Adrenal gland (tissue), 12 donors: Measurements from ENCODE around the gene FAM118B. TPM values are rescaled to one million over a fixed set of nuclear protein-coding genes. Genes with fewer than 3 reads are reported as not detected.
"Not testable (repeated sequence)": the region's sequence is repeated elsewhere in the genome, so short reads cannot be mapped to it uniquely, and the experiment has no call there.

ENCODE experiments used
- DNase-seq, 7 donors: peaks; one replicate each; pipeline ENCODE4 v3.0.0-alpha.2; 2019 to 2020
- H3K27ac ChIP-seq, 5 donors: fragments of 200-600 bp; sonication (generic) in 4 of 5; 1 replicate in 3 of 5; 2 replicates in 2 of 5; pipeline versions ENCODE4 v1.5.1 to v1.8.0; 2016 to 2020; ENCODE audit warnings: mild to moderate bottlenecking in 1 of 5
- H3K27me3 ChIP-seq: fragments of 200-600 bp; 2 replicates; pipeline ENCODE4 v1.8.0; 2021
- H3K36me3 ChIP-seq, 2 donors: fragments of 200-600 bp; replicated peaks in 1 of 2; 1 replicate in 1 of 2; 2 replicates in 1 of 2; pipeline versions ENCODE4 v1.5.1 to v1.8.0; 2018 to 2022
- H3K4me1 ChIP-seq, 2 donors: fragments of 200-600 bp; replicated peaks in 1 of 2; 1 replicate in 1 of 2; 2 replicates in 1 of 2; pipeline versions ENCODE4 v1.5.1 to v1.8.0; 2018 to 2021
- H3K4me3 ChIP-seq, 4 donors: fragments of 200-600 bp; sonication (generic) in 3 of 4; one replicate each; pipeline ENCODE4 v1.5.1; 2016 to 2018
- H3K9me3 ChIP-seq, 3 donors: fragments of 200-600 bp; sonication (generic) in 1 of 3; replicated peaks in 1 of 3; 1 replicate in 2 of 3; 2 replicates in 1 of 3; pipeline versions ENCODE4 v1.5.1 to v1.8.0; 2016 to 2021
- POLR2A ChIP-seq, 2 donors: fragments of 450-650 bp; IDR thresholded peaks; one replicate each; pipeline ENCODE4 v1.6.1; 2017; ENCODE audit warnings: antibody characterized with exemption in 2 of 2, mild to moderate bottlenecking in 2 of 2, moderate library complexity in 1 of 2
- WGBS, 4 donors: extraction: QIAGEN DNeasy Blood & Tissue Kit in 2 of 4; methylation state at CpG; one replicate each; pipeline versions ENCODE4 v1.1.5 to v1.1.7; 2013 to 2017; 5-methylcytosine and 5-hydroxymethylcytosine counted together
- intact Hi-C, 2 donors: fragments of 100-400 bp; cut with DNase I; formaldehyde crosslinking; loops; one replicate each; pipeline versions ENCODE4 v1.14.1 to v1.15.0; 2022 to 2023
- polyA plus RNA-seq, 3 donors: library from polyadenylated mRNA; stranded (reverse); fragments of 200-250 nt in 2 of 3; fragments of 350-450 nt in 1 of 3; fragmentation: Illumina TruSeq in 1 of 3; extraction: RNeasy Lipid Tissue Mini Kit (QIAGEN cat#74804) in 1 of 3; gene quantifications; one replicate each; pipeline ENCODE4 v1.2.3, GENCODE V29; 2013 to 2014
- total RNA-seq, 9 donors: library from RNA; depleted of rRNA in 4 of 9; stranded (reverse); fragments of >200 nt in 4 of 9; fragments of 120-200 nt in 1 of 9; fragmentation: NEBNext Ultra II Directional in 1 of 9; extraction: Animal tissue kit (Norgen Biotek cat#: 25700) in 1 of 9; gene quantifications; one replicate each; pipeline versions ENCODE4 v1.1.0 to v1.2.4, GENCODE V29; 2013 to 2023
- TF ChIP-seq, protein P1 (sequence below), 6 experiments: fragments of 450-650 bp in 4 of 6; fragments of 200-600 bp in 2 of 6; sonication (generic) in 1 of 6; IDR thresholded peaks; 1 replicate in 5 of 6; 2 replicates in 1 of 6; pipeline versions ENCODE4 v1.5.1 to v1.8.0; 2016 to 2021; ENCODE audit warnings: antibody characterized with exemption in 6 of 6, mild to moderate bottlenecking in 2 of 6, moderate library complexity in 1 of 6
- donor health status: healthy with polysubstance abuse.
- donor health status: Bipolar disorder and iron deficiency.
- donor health status: DM: yes; HTN: yes; CAD: no.
- donor health status: DM: no; HTN: no; CAD: no.
- donor health status: DM: no; HTN: no; CAD: no.
- donor health status: DM: yes; HTN: yes; CAD: no.

Gene FAM118B
- total and polyA plus RNA-seq, 12 donors, result 5.8 to 26.6 (median 16.6) TPM

- Histone ChIP-seq H3K4me1 (no peaks in the 10 kb centered on the region), H3K36me3 (peaks cover 0 to 3% of the 10 kb centered on the region in 2 donors), H3K9me3 (no peaks in the 10 kb centered on the region), H3K27ac (no peak overlapping the region), H3K27me3 (no peaks in the 10 kb centered on the region), H3K4me3 (no peak overlapping the region)
- no peak for DNase-seq
- TF ChIP-seq, protein P1, sequence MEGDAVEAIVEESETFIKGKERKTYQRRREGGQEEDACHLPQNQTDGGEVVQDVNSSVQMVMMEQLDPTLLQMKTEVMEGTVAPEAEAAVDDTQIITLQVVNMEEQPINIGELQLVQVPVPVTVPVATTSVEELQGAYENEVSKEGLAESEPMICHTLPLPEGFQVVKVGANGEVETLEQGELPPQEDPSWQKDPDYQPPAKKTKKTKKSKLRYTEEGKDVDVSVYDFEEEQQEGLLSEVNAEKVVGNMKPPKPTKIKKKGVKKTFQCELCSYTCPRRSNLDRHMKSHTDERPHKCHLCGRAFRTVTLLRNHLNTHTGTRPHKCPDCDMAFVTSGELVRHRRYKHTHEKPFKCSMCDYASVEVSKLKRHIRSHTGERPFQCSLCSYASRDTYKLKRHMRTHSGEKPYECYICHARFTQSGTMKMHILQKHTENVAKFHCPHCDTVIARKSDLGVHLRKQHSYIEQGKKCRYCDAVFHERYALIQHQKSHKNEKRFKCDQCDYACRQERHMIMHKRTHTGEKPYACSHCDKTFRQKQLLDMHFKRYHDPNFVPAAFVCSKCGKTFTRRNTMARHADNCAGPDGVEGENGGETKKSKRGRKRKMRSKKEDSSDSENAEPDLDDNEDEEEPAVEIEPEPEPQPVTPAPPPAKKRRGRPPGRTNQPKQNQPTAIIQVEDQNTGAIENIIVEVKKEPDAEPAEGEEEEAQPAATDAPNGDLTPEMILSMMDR (IDR thresholded peaks at IDR 0.05), result no peak
- no peak for TF ChIP-seq POLR2A (IDR thresholded peaks at IDR 0.05)
- intact Hi-C loops, result no loop called here
- WGBS, 4 donors, result 56 to 81% (median 72%) methylated on average over 1 of the region's 1 CpG
Observed at GRCh38 chr11:126254819-126255218, 43.2 kb downstream of the FAM118B start.

- DNase-seq, H3K27ac ChIP-seq, H3K9me3 ChIP-seq, H3K4me1 ChIP-seq, H3K27me3 ChIP-seq, H3K4me3 ChIP-seq, H3K36me3 ChIP-seq, intact Hi-C loops: not testable (repeated sequence)
- WGBS, 4 donors, result 91 to 95% (median 93%) methylated on average over 5 of the region's 5 CpGs
Observed at GRCh38 chr11:126255507-126255906, 43.9 kb downstream of the FAM118B start.

- H3K9me3 ChIP-seq, result no peaks in the 10 kb centered on the region
- no peak overlapping the region for H3K4me3 ChIP-seq
- intact Hi-C loops, result no loop called here
- TF ChIP-seq, protein P1 (IDR thresholded peaks at IDR 0.05), result no peak
- no peak for TF ChIP-seq POLR2A (IDR thresholded peaks at IDR 0.05)
- 91 to 94% (median 93%) methylated on average over 4 of the region's 4 CpGs for WGBS, 4 donors
- H3K4me1 ChIP-seq, result no peaks in the 10 kb centered on the region
- no peak overlapping the region for H3K27ac ChIP-seq
- H3K27me3 ChIP-seq, result no peaks in the 10 kb centered on the region
- H3K36me3 ChIP-seq, result peaks cover 0 to 3% of the 10 kb centered on the region in 2 donors
- no peak for DNase-seq
Observed at GRCh38 chr11:126256216-126256615, 44.6 kb downstream of the FAM118B start.

DNA sequence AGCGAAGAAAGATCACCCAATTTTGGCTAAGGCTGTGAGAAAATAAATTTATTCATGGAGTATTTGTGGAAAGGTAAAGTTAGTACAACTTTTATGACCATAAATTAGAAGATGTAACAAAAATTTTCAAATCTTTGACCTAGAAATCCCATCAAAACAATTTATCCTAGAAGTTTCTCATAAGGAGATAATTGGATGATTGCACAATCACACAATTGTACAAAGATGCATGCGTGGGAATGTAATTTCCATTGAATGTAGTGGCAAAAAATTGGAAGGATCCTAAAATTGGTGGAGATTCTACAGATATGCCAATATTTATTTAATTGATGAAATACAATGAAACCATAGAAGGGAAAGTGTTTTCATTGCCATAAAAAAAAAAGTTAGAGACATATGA, 45.6 kb downstream of the FAM118B start:
- TF ChIP-seq, protein P1 (IDR thresholded peaks at IDR 0.05), result no peak
- no peak for TF ChIP-seq POLR2A (IDR thresholded peaks at IDR 0.05)
- H3K4me1 ChIP-seq, result no peaks in the 10 kb centered on the region
- no peak overlapping the region for H3K4me3 ChIP-seq
- DNase-seq, result no peak
- no peaks in the 10 kb centered on the region for H3K9me3 ChIP-seq
- intact Hi-C loops, result no loop called here
- no peak overlapping the region for H3K27ac ChIP-seq
- peaks cover 0 to 9% of the 10 kb centered on the region in 2 donors for H3K36me3 ChIP-seq
- WGBS, 4 donors, result 86 to 98% (median 94%) methylated on average over 2 of the region's 2 CpGs
- H3K27me3 ChIP-seq, result no peaks in the 10 kb centered on the region

GRCh38 chr11:126257764-126258163, 46.2 kb downstream of the FAM118B start:
- Histone ChIP-seq H3K27me3 (no peaks in the 10 kb centered on the region), H3K4me3 (no peak overlapping the region), H3K4me1 (no peaks in the 10 kb centered on the region), H3K36me3 (peaks cover 0 to 16% of the 10 kb centered on the region in 2 donors), H3K9me3 (no peaks in the 10 kb centered on the region), H3K27ac (no peak overlapping the region)
- intact Hi-C loops, result no loop called here
- TF ChIP-seq, protein P1 (IDR thresholded peaks at IDR 0.05), result no peak
- TF ChIP-seq POLR2A (IDR thresholded peaks at IDR 0.05), result no peak
- 80 to 83% (median 82%) methylated on average over 2 of the region's 2 CpGs for WGBS, 4 donors
- DNase-seq, result no peak
